ENCODE data around the gene CBX5. TPM values are rescaled to one million over a fixed set of nuclear protein-coding genes. Genes with fewer than 3 reads are reported as not detected.

The CBX5 gene
- total and polyA plus RNA-seq, 9 of the 15 experiments (the other 6 are each of a cell fraction or from before 2014, with no cell fraction given), result 32.6 to 102 (median 59.2) TPM

- TF ChIP-seq ZC3H11A (IDR thresholded peaks at IDR 0.05; ENCODE audit: low read depth, low read length), result no peak
- no peak for TF ChIP-seq ELK3 (CRISPR knock-in tag; IDR thresholded peaks at IDR 0.05)
- TF ChIP-seq RNF219 (CRISPR knock-in tag; IDR thresholded peaks at IDR 0.05), result no peak
- no peak for TF ChIP-seq ZNF174 (CRISPR knock-in tag; IDR thresholded peaks at IDR 0.05)
- TF ChIP-seq ZNF75A (CRISPR knock-in tag; IDR thresholded peaks at IDR 0.05), result no peak
- no peak for TF ChIP-seq ZNF668 (CRISPR knock-in tag; IDR thresholded peaks at IDR 0.05)
- no peak for TF ChIP-seq ZNF239 (CRISPR knock-in tag; IDR thresholded peaks at IDR 0.05)
- TF ChIP-seq MLLT1 (IDR thresholded peaks at IDR 0.05), result peak; percentile 83 to 91; a peak in 3 of 4 replicates
- peak; percentile 12; the same call in 1 of the 2 replicates for TF ChIP-seq CBX1 (IDR thresholded peaks at IDR 0.05; ENCODE audit: low read depth)
- 0 out of 2 replicates have a peak, but pooled peaks have one; percentile 19 for TF ChIP-seq SIN3B (IDR thresholded peaks at IDR 0.05; ENCODE audit: low read depth)
- no peak for TF ChIP-seq GTF2B (IDR thresholded peaks at IDR 0.05; ENCODE audit: extremely low read depth, insufficient read length)
- TF ChIP-seq PCBP1 (IDR thresholded peaks at IDR 0.05; ENCODE audit: low read depth, low read length, poor library complexity, severe bottlenecking), result no peak
- no peak for TF ChIP-seq E2F6 (IDR thresholded peaks at IDR 0.05; ENCODE audit: borderline replicate concordance in 1 of 2, extremely low read depth in 1 of 2, insufficient read depth in 1 of 2, insufficient read length in 1 of 2, low read depth in 1 of 2, low read length in 1 of 2, poor library complexity in 1 of 2, severe bottlenecking in 1 of 2)
- no peak for TF ChIP-seq ZBTB17 (CRISPR knock-in tag; IDR thresholded peaks at IDR 0.05)
- TF ChIP-seq ZZZ3 (IDR thresholded peaks at IDR 0.05), result no peak
- no peak for TF ChIP-seq BMI1 (IDR thresholded peaks at IDR 0.05; ENCODE audit: low read length)
- TF ChIP-seq CHD2 (IDR thresholded peaks at IDR 0.05; ENCODE audit: low read depth, low read length), result no peak
- no peak for TF ChIP-seq CTCFL (IDR thresholded peaks at IDR 0.05; ENCODE audit: borderline replicate concordance, insufficient read depth, low read depth, low read length, poor library complexity, severe bottlenecking)
Measured at GRCh38 chr12:54279227-54279631, 693 bp downstream of the CBX5 start (continued).
